ENCODE data around the gene SGK2. TPM values are rescaled to one million over a fixed set of nuclear protein-coding genes. Genes with fewer than 3 reads are reported as not detected.

SGK2 gene
- total and polyA plus RNA-seq, 2 of the 13 experiments (the other 11 are each of a cell fraction or from before 2014, with no cell fraction given) = 6.2 to 29.4 TPM

GRCh38 chr20:43590392-43591303 is 31.8 kb downstream of the SGK2 start, which contains the start of gene IFT52 (continued):
- TF ChIP-seq ZKSCAN1 (IDR thresholded peaks at IDR 0.05; ENCODE audit: low read length) = no peak
- peak; percentile 98 for TF ChIP-seq HDAC1 (CRISPR knock-in tag; IDR thresholded peaks at IDR 0.05)
- peak; percentile 49; the same call in 1 of the 2 replicates for TF ChIP-seq GATAD2A (CRISPR knock-in tag; IDR thresholded peaks at IDR 0.05)
- no peak; the same call in none of the 2 replicates for TF ChIP-seq ZBTB26 (CRISPR knock-in tag; IDR thresholded peaks at IDR 0.05; ENCODE audit: borderline replicate concordance)
- peak; percentile 87 for TF ChIP-seq IKZF5 (CRISPR knock-in tag; IDR thresholded peaks at IDR 0.05)
- TF ChIP-seq MTF1 (CRISPR knock-in tag; IDR thresholded peaks at IDR 0.05) = peak; percentile 88
- no peak for TF ChIP-seq ZNF512 (CRISPR knock-in tag; IDR thresholded peaks at IDR 0.05)
- TF ChIP-seq FOXM1 (CRISPR knock-in tag; IDR thresholded peaks at IDR 0.05) = no peak
- TF ChIP-seq ZNF768 (CRISPR knock-in tag; IDR thresholded peaks at IDR 0.05) = peak; percentile 89
- no peak for TF ChIP-seq ZNF83 (CRISPR knock-in tag; IDR thresholded peaks at IDR 0.05; ENCODE audit: borderline replicate concordance)
- peak; percentile 86 for TF ChIP-seq ZNF317 (CRISPR knock-in tag; IDR thresholded peaks at IDR 0.05)
- TF ChIP-seq UBTF (CRISPR knock-in tag; IDR thresholded peaks at IDR 0.05) = peak; percentile 88
- no peak; the same call in 1 of the 2 replicates for TF ChIP-seq ZNF510 (CRISPR knock-in tag; IDR thresholded peaks at IDR 0.05; ENCODE audit: low read depth)
- TF ChIP-seq FIP1L1 (IDR thresholded peaks at IDR 0.05; ENCODE audit: borderline replicate concordance, insufficient read depth, low read depth, low read length) = no peak
- TF ChIP-seq ARNTL (CRISPR knock-in tag; IDR thresholded peaks at IDR 0.05) = peak; percentile 74; the same call in 1 of the 2 replicates
- TF ChIP-seq ARNT2 (CRISPR knock-in tag; IDR thresholded peaks at IDR 0.05; ENCODE audit: low read depth) = peak; percentile 68
- TF ChIP-seq ZFY (CRISPR knock-in tag; IDR thresholded peaks at IDR 0.05) = peak; percentile 98
- TF ChIP-seq ZNF775 (CRISPR knock-in tag; IDR thresholded peaks at IDR 0.05; ENCODE audit: borderline replicate concordance) = 0 out of 2 replicates have a peak, but pooled peaks have one; percentile 15
- TF ChIP-seq ZNF782 (CRISPR knock-in tag; IDR thresholded peaks at IDR 0.05; ENCODE audit: borderline replicate concordance) = peak; percentile 98; the same call in 1 of the 2 replicates
- TF ChIP-seq MXI1 (IDR thresholded peaks at IDR 0.05; ENCODE audit: borderline replicate concordance, low read depth, low read length) = peak; percentile 94; the same call in 1 of the 3 replicates
- TF ChIP-seq ZNF652 (CRISPR knock-in tag; IDR thresholded peaks at IDR 0.05; ENCODE audit: borderline replicate concordance, low read depth) = no peak; the same call in 1 of the 2 replicates
- peak; percentile 31 for TF ChIP-seq PTBP1 (IDR thresholded peaks at IDR 0.05; ENCODE audit: low read depth, low read length, poor library complexity, severe bottlenecking)
- no peak; the same call in 1 of the 2 replicates for TF ChIP-seq ZNF335 (CRISPR knock-in tag; IDR thresholded peaks at IDR 0.05)
- peak; percentile 89; the same call in 1 of the 2 replicates for TF ChIP-seq ZBTB7B (CRISPR knock-in tag; IDR thresholded peaks at IDR 0.05)

All from HepG2 (cell line).